ENCODE results near the gene SOWAHA.

GRCh38 chr5:132821791-132822190 is 8.7 kb downstream of the SOWAHA start:
- TF ChIP-seq POLR2AphosphoS5 (IDR thresholded peaks at IDR 0.05; ENCODE audit: insufficient read depth, low read depth, low read length) (no peak), POLR2A (IDR thresholded peaks at IDR 0.05; ENCODE audit: low read depth, low read length) (no peak)
- TF ChIP-seq, protein P1, sequence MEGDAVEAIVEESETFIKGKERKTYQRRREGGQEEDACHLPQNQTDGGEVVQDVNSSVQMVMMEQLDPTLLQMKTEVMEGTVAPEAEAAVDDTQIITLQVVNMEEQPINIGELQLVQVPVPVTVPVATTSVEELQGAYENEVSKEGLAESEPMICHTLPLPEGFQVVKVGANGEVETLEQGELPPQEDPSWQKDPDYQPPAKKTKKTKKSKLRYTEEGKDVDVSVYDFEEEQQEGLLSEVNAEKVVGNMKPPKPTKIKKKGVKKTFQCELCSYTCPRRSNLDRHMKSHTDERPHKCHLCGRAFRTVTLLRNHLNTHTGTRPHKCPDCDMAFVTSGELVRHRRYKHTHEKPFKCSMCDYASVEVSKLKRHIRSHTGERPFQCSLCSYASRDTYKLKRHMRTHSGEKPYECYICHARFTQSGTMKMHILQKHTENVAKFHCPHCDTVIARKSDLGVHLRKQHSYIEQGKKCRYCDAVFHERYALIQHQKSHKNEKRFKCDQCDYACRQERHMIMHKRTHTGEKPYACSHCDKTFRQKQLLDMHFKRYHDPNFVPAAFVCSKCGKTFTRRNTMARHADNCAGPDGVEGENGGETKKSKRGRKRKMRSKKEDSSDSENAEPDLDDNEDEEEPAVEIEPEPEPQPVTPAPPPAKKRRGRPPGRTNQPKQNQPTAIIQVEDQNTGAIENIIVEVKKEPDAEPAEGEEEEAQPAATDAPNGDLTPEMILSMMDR (IDR thresholded peaks at IDR 0.05; ENCODE audit: extremely low read depth in 1 of 2, insufficient read depth in 1 of 2, low read depth in 1 of 2, low read length in 2 of 2), result no peak

Measured in endothelial cell of umbilical vein (primary cell).